C4-2B (cell line): ENCODE results near the gene MYO9B.

Source experiments
- CTCF ChIP-seq: fragments of 450-650 bp; conservative IDR thresholded peaks from 2 replicates; pipeline ENCODE4 v1.5.1; 2017; ENCODE audit warnings: mild to moderate bottlenecking
- ZFX ChIP-seq: fragments of 450-650 bp; IDR thresholded peaks from 2 replicates; pipeline ENCODE4 v1.6.1; 2017

GRCh38 chr19:17037184-17037583 is 38.4 kb upstream of the MYO9B start:
- no peak for TF ChIP-seq CTCF
- no peak for TF ChIP-seq ZFX
